GM18867 (cell line): Measurements from ENCODE around the gene KCNQ1.
A peak's percentile ranks its signal among the peaks of the same experiment; 100 is the strongest.

ENCODE experiments used
- ATAC-seq: cut with Tn5 transposase; IDR thresholded peaks from one replicate; pipeline ENCODE4 v1.9.1; 2021; ENCODE audit warnings: mild to moderate bottlenecking, moderate library complexity; ENCODE audit not compliant: unreplicated experiment

Gene KCNQ1

GRCh38 chr11:2444821-2445745 lies at the start of gene KCNQ1:
Gene KCNQ1, plus strand, starts transcription at chr11:2445008. Its CDS starts 91 bp downstream, at chr11:2445099.
- ATAC-seq, result no peak

GRCh38 chr11:2395211-2395730 lies 49.5 kb upstream of the KCNQ1 start:
- no peak for ATAC-seq

- no peak for ATAC-seq
These were observed 49.0 kb upstream of the KCNQ1 start for GRCh38 chr11:2395856-2396255.

- no peak for ATAC-seq
These were observed 48.3 kb upstream of the KCNQ1 start for GRCh38 chr11:2396471-2396870.

- ATAC-seq, result no peak
These were observed 47.8 kb upstream of the KCNQ1 start for GRCh38 chr11:2397005-2397404.

- no peak for ATAC-seq
These were observed 46.0 kb upstream of the KCNQ1 start for GRCh38 chr11:2398664-2399355.

GRCh38 chr11:2399488-2400068 lies 45.2 kb upstream of the KCNQ1 start:
- no peak for ATAC-seq

- peak; percentile 79 for ATAC-seq
These were observed 44.6 kb upstream of the KCNQ1 start, which contains the start of gene TSSC4 for GRCh38 chr11:2400069-2400761. Gene TSSC4, plus strand, starts transcription at chr11:2400750. Its CDS starts 1,884 bp downstream, at chr11:2402634.

GRCh38 chr11:2400762-2401435 lies 43.9 kb upstream of the KCNQ1 start:
- no peak for ATAC-seq

- ATAC-seq, result no peak
These were observed 43.3 kb upstream of the KCNQ1 start for GRCh38 chr11:2401436-2401984.

- ATAC-seq, result no peak
These were observed 42.7 kb upstream of the KCNQ1 start for GRCh38 chr11:2402106-2402505.

GRCh38 chr11:2402890-2403645 lies 41.7 kb upstream of the KCNQ1 start:
- ATAC-seq, result no peak

- ATAC-seq, result no peak
These were observed 40.0 kb upstream of the KCNQ1 start for GRCh38 chr11:2404735-2405196.

GRCh38 chr11:2406451-2406850 lies 38.4 kb upstream of the KCNQ1 start:
- no peak for ATAC-seq

GRCh38 chr11:2406878-2407410 lies 37.9 kb upstream of the KCNQ1 start:
- no peak for ATAC-seq

GRCh38 chr11:2408671-2409070 lies 36.1 kb upstream of the KCNQ1 start:
- no peak for ATAC-seq

- no peak for ATAC-seq
These were observed 35.7 kb upstream of the KCNQ1 start for GRCh38 chr11:2409126-2409525.

- ATAC-seq, result no peak
These were observed 35.0 kb upstream of the KCNQ1 start for GRCh38 chr11:2409611-2410468.
